H9 (cell line): ENCODE data around the gene SLC19A1. TPM values are rescaled to one million over a fixed set of nuclear protein-coding genes. Genes with fewer than 3 reads are reported as not detected.

Experiments used
- DNase-seq: peaks from one replicate; pipeline ENCODE4 v3.0.0-alpha.2; 2017
- H2AFZ ChIP-seq: one replicate; pipeline ENCODE4 v1.6.1; 2013; ENCODE audit warnings: mild to moderate bottlenecking, low read length, control low read depth, moderate library complexity
- H2AK5ac ChIP-seq: 2 replicates; pipeline ENCODE4 v1.6.1; 2013; ENCODE audit warnings: low read length, control low read depth, mixed read lengths; ENCODE audit not compliant: insufficient read length
- H2BK120ac ChIP-seq: one replicate; pipeline ENCODE4 v1.6.1; 2013; ENCODE audit warnings: low read depth, mild to moderate bottlenecking, low read length, control low read depth, inconsistent platforms; ENCODE audit not compliant: poor library complexity, severe bottlenecking
- H2BK12ac ChIP-seq: 2 replicates; pipeline ENCODE4 v1.6.1; 2013; ENCODE audit warnings: low read length, control low read depth, mixed read lengths, low read depth; ENCODE audit not compliant: insufficient read length
- H2BK15ac ChIP-seq: 2 replicates; pipeline ENCODE4 v1.6.1; 2013; ENCODE audit warnings: low read depth, low read length, control low read depth
- H2BK20ac ChIP-seq: one replicate; pipeline ENCODE4 v1.6.1; 2013; ENCODE audit warnings: low read depth, mild to moderate bottlenecking, low read length, control low read depth, inconsistent platforms; ENCODE audit not compliant: poor library complexity, severe bottlenecking
- H2BK5ac ChIP-seq: 2 replicates; pipeline ENCODE4 v1.6.1; 2013; ENCODE audit warnings: low read length, control low read depth, mixed read lengths; ENCODE audit not compliant: insufficient read length
- H3K14ac ChIP-seq: 2 replicates; pipeline ENCODE4 v1.6.1; 2013; ENCODE audit warnings: low read length, control low read depth; ENCODE audit not compliant: insufficient read depth
- H3K18ac ChIP-seq: 2 replicates; pipeline ENCODE4 v1.6.1; 2013; ENCODE audit warnings: low read depth, mild to moderate bottlenecking, mixed read lengths, low read length, control low read depth; ENCODE audit not compliant: insufficient read length
- H3K23ac ChIP-seq: 2 replicates; pipeline ENCODE4 v1.6.1; 2013; ENCODE audit warnings: low read length, control low read depth, mixed read lengths, low read depth; ENCODE audit not compliant: insufficient read length
- H3K23me2 ChIP-seq: 2 replicates; pipeline ENCODE4 v1.6.1; 2013; ENCODE audit warnings: low read depth, mild to moderate bottlenecking, mixed read lengths, low read length, control low read depth; ENCODE audit not compliant: insufficient read length, poor library complexity, severe bottlenecking
- H3K27ac ChIP-seq: 2 replicates; pipeline ENCODE4 v1.5.1; 2013; ENCODE audit warnings: low read length, control low read depth, mixed read lengths, low read depth; ENCODE audit not compliant: insufficient read length
- H3K27me3 ChIP-seq: 2 replicates; pipeline ENCODE4 v1.6.1; 2013; ENCODE audit warnings: low read length, control low read depth, inconsistent platforms; ENCODE audit not compliant: insufficient read depth
- H3K4ac ChIP-seq: 2 replicates; pipeline ENCODE4 v1.6.1; 2013; ENCODE audit warnings: low read depth, mild to moderate bottlenecking, control low read depth, inconsistent platforms, low read length, moderate library complexity
- H3K4me1 ChIP-seq: 2 replicates; pipeline ENCODE4 v1.6.1; 2013; ENCODE audit warnings: low read length, control low read depth, inconsistent platforms; ENCODE audit not compliant: insufficient read depth
- H3K4me2 ChIP-seq: 2 replicates; pipeline ENCODE4 v1.6.1; 2013; ENCODE audit warnings: low read length, control low read depth, mixed read lengths; ENCODE audit not compliant: insufficient read length, insufficient read depth
- H3K56ac ChIP-seq: 2 replicates; pipeline ENCODE4 v1.6.1; 2013; ENCODE audit warnings: low read depth, mild to moderate bottlenecking, mixed read lengths, low read length, control low read depth; ENCODE audit not compliant: insufficient read length
- H3K79me1 ChIP-seq: 2 replicates; pipeline ENCODE4 v1.6.1; 2013; ENCODE audit warnings: low read depth, mild to moderate bottlenecking, moderate library complexity, low read length, control low read depth, inconsistent platforms; ENCODE audit not compliant: insufficient read depth, poor library complexity, severe bottlenecking
- H3K79me2 ChIP-seq: 2 replicates; pipeline ENCODE4 v1.6.1; 2013; ENCODE audit warnings: low read length, control low read depth, inconsistent platforms; ENCODE audit not compliant: insufficient read depth
- H3K9ac ChIP-seq: 2 replicates; pipeline ENCODE4 v1.6.1; 2013; ENCODE audit warnings: low read length, control low read depth, mixed read lengths; ENCODE audit not compliant: insufficient read length; ENCODE audit errors: extremely low read depth
- H3K9me3 ChIP-seq: one replicate; pipeline ENCODE4 v1.6.1; 2013; ENCODE audit warnings: low read depth, low read length, inconsistent platforms; ENCODE audit not compliant: control insufficient read depth
- H3T11ph ChIP-seq: one replicate; pipeline ENCODE4 v1.6.1; 2013; ENCODE audit warnings: mild to moderate bottlenecking, low read length, control low read depth, inconsistent platforms
- H4K20me1 ChIP-seq: one replicate; pipeline ENCODE4 v1.6.1; 2013; ENCODE audit not compliant: control insufficient read depth, insufficient read length, insufficient read depth
- H4K5ac ChIP-seq: 2 replicates; pipeline ENCODE4 v1.6.1; 2013; ENCODE audit warnings: low read depth, mild to moderate bottlenecking, mixed read lengths, low read length, control low read depth; ENCODE audit not compliant: insufficient read length
- H4K8ac ChIP-seq: replicated peaks from 2 replicates; pipeline ENCODE4 v1.6.1; 2013; ENCODE audit warnings: low read length, control low read depth, mixed read lengths, low read depth; ENCODE audit not compliant: insufficient read length
- H4K91ac ChIP-seq: 2 replicates; pipeline ENCODE4 v1.6.1; 2013; ENCODE audit warnings: low read depth, mild to moderate bottlenecking, moderate library complexity, mixed read lengths, low read length, control low read depth; ENCODE audit not compliant: insufficient read length
- H3K27ac Mint-ChIP-seq, 3 experiments: 2 replicates in 2 of 3; 3 replicates in 1 of 3; pipeline ENCODE4 v1.8.0; 2020 to 2021; ENCODE audit warnings: mixed read lengths in 3 of 3, mild to moderate bottlenecking in 1 of 3, moderate library complexity in 1 of 3
- H3K27me3 Mint-ChIP-seq: 2 replicates; pipeline ENCODE4 v1.8.0; 2021; ENCODE audit warnings: low read depth, mild to moderate bottlenecking, moderate library complexity, mixed read lengths
- H3K36me3 Mint-ChIP-seq, 3 experiments: 2 replicates in 2 of 3; 3 replicates in 1 of 3; pipeline ENCODE4 v1.8.0; 2020 to 2021; ENCODE audit warnings: low read depth in 3 of 3, mixed read lengths in 3 of 3; ENCODE audit not compliant: insufficient read depth in 1 of 3
- H3K4me1 Mint-ChIP-seq, 2 experiments: 2 replicates each; pipeline ENCODE4 v1.8.0; 2020; ENCODE audit warnings: mixed read lengths in 2 of 2
- H3K4me3 Mint-ChIP-seq, 2 experiments: 2 replicates in 1 of 2; 3 replicates in 1 of 2; pipeline ENCODE4 v1.8.0; 2020 to 2021; ENCODE audit warnings: mild to moderate bottlenecking in 2 of 2, mixed read lengths in 2 of 2, moderate library complexity in 1 of 2
- H3K9me3 Mint-ChIP-seq, 2 experiments: 2 replicates in 1 of 2; 3 replicates in 1 of 2; pipeline ENCODE4 v1.8.0; 2020; ENCODE audit warnings: mild to moderate bottlenecking in 2 of 2, mixed read lengths in 2 of 2, moderate library complexity in 1 of 2
- CTCF ChIP-seq: fragments of 200-600 bp; sonication (generic); conservative IDR thresholded peaks from 3 replicates; pipeline ENCODE4 v1.8.0; 2021; ENCODE audit warnings: antibody characterized with exemption, mild to moderate bottlenecking
- WGBS: extraction: QIAGEN DNeasy Blood & Tissue Kit; methylation state at CpG from one replicate; pipeline ENCODE4 v1.1.7; 2013; ENCODE audit warnings: missing lambda C conversion rate, low lambda C conversion rate, mixed read lengths; ENCODE audit not compliant: insufficient read length; ENCODE audit errors: extremely low coverage; 5-methylcytosine and 5-hydroxymethylcytosine counted together
- total RNA-seq: library from RNA; stranded (reverse); gene quantifications from 2 replicates; pipeline ENCODE4 v1.2.1, GENCODE V29; 2021

Gene SLC19A1
- total RNA-seq, 1 experiment from 2014 or later = 32.4 TPM

GRCh38 chr21:45530423-45531113 is 11.7 kb downstream of the SLC19A1 start:
- Histone ChIP-seq H2BK12ac (no peak overlapping the region), H3K23ac (no peak overlapping the region), H3K79me1 (no peaks in the 10 kb centered on the region), H3K23me2 (no peaks in the 10 kb centered on the region), H3K56ac (no peak overlapping the region), H2BK20ac (no peak overlapping the region), H4K8ac (no peak overlapping the region), H3T11ph (no peak overlapping the region), H2AK5ac (no peak overlapping the region), H3K4ac (no peak overlapping the region), H3K18ac (no peak overlapping the region), H3K14ac (no peak overlapping the region), H3K4me2 (no peak overlapping the region), H2AFZ (no peak overlapping the region), H3K79me2 (no peaks in the 10 kb centered on the region), H2BK5ac (no peak overlapping the region), H3K27ac (no peak overlapping the region), H3K9me3 (no peaks in the 10 kb centered on the region), H3K4me1 (no peaks in the 10 kb centered on the region), H4K91ac (no peak overlapping the region), H4K5ac (no peak overlapping the region), H2BK15ac (no peak overlapping the region), H3K27me3 (no peaks in the 10 kb centered on the region), H2BK120ac (no peak overlapping the region), H4K20me1 (no peaks in the 10 kb centered on the region), H3K9ac (no peak overlapping the region)
- H3K27me3 Mint-ChIP-seq = no peaks in the 10 kb centered on the region
- no peak for TF ChIP-seq CTCF
- no peak overlapping the region for H3K27ac Mint-ChIP-seq
- WGBS = no CpG with 5 or more reads among the region's 50 CpGs
- no peak overlapping the region for H3K4me3 Mint-ChIP-seq
- no peaks in the 10 kb centered on the region; a peak in 1 of 5 replicates for H3K9me3 Mint-ChIP-seq
- DNase-seq = no peak
- H3K4me1 Mint-ChIP-seq = no peaks in the 10 kb centered on the region; a peak in 1 of 4 replicates
- H3K36me3 Mint-ChIP-seq = peaks cover 16 to 28% (median 18%) of the 10 kb centered on the region in 3 experiments; a peak in 5 of 7 replicates
